GM10266 (cell line): ENCODE data around the gene UGT1A9.
"Not testable (repeated sequence)": the region's sequence is repeated elsewhere in the genome, so short reads cannot be mapped to it uniquely, and the experiment has no call there.

Experiments used
- DNase-seq: peaks from one replicate; pipeline ENCODE4 v3.0.0; 2012; ENCODE audit errors: extremely low spot score
- TF ChIP-seq, protein P1 (sequence below): IDR thresholded peaks from 2 replicates; pipeline ENCODE4 v1.5.1; 2012; ENCODE audit warnings: mild to moderate bottlenecking, low read depth; ENCODE audit not compliant: control insufficient read depth, insufficient read depth; ENCODE audit errors: missing control alignments

Gene UGT1A9

DNA sequence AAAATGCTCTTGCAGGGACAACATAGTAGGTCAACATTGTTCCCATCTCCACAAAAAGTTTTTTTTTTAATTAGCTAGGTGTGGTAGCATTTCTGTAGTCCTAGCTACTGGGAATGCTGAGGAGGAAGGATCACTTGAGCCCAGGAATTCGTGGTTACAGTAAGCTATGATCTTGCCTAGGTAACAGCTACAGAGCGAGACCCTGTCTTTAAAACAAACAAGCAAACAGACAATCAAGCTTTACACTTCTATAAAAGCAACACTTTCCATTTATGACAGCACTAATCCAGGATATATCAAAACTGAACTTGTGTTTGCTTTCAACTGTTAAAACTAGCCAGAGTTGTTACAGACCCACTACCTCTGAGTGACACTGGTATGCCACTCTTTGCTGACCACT, 69.2 kb downstream of the UGT1A9 start:
- no peak for DNase-seq
- TF ChIP-seq, protein P1, sequence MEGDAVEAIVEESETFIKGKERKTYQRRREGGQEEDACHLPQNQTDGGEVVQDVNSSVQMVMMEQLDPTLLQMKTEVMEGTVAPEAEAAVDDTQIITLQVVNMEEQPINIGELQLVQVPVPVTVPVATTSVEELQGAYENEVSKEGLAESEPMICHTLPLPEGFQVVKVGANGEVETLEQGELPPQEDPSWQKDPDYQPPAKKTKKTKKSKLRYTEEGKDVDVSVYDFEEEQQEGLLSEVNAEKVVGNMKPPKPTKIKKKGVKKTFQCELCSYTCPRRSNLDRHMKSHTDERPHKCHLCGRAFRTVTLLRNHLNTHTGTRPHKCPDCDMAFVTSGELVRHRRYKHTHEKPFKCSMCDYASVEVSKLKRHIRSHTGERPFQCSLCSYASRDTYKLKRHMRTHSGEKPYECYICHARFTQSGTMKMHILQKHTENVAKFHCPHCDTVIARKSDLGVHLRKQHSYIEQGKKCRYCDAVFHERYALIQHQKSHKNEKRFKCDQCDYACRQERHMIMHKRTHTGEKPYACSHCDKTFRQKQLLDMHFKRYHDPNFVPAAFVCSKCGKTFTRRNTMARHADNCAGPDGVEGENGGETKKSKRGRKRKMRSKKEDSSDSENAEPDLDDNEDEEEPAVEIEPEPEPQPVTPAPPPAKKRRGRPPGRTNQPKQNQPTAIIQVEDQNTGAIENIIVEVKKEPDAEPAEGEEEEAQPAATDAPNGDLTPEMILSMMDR: no peak

GRCh38 chr2:233743464-233744259, 72.0 kb downstream of the UGT1A9 start:
- TF ChIP-seq, protein P1: no peak
- DNase-seq: no peak

DNA sequence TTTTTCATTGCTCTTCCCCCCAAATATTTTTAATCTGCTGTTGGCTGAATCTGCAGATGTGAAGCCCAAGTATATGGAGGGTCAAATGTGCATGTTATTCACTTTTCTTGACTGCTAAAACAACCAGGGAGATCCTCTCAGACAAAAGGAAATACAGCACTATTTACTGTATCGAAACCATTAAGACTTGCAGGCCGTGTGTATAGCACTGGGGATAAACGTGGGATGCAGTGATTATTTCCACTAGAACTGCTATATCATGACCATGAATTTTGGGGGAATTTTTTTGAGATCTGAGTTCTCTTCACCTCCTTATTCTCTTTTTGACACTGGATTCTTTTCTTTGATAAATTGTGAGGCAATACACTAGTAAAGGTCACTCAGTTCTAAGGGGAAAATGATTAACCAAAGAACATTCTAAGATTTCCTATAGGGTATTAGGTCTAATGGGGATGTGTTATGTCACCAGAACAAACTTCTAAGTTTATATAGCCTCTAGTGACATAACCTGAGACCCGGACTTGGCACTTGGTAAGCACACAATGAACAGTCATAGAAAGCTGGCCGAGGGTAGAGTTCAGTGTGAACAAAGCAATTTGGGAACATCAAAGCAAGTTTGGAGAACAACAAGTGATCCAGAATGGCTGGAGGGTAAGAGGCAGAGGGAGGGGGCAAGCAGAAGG, 73.5 kb downstream of the UGT1A9 start:
- no peak for DNase-seq
- TF ChIP-seq, protein P1: no peak

DNA sequence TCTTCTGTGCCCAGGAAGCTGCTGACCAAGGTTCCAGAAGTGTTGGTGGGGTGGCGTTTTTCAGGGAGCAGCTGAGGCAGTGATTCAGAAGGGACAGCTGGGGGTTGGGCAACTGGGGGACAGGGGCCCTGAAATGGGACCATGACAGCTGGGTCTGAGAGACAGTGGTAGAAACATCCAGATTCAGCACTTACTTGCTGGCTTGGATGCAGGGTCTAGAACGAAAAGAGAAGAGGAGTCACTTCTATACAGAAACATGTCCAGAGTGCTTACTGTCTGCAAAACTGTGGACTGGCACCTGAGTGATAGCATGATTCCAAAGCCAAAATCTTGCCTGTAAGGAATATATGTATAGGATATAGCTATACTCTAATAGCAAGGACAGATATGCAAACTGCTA, 74.1 kb downstream of the UGT1A9 start:
- not testable (repeated sequence) for DNase-seq

GRCh38 chr2:233746475-233747282, 75.0 kb downstream of the UGT1A9 start:
- DNase-seq: no peak
- TF ChIP-seq, protein P1: no peak

- DNase-seq: no peak
- TF ChIP-seq, protein P1: no peak
These were observed 75.5 kb downstream of the UGT1A9 start for GRCh38 chr2:233747283-233747544.

- not testable (repeated sequence) for DNase-seq
These were observed 79.0 kb downstream of the UGT1A9 start for GRCh38 chr2:233750689-233751088.

- not testable (repeated sequence) for DNase-seq
These were observed 79.7 kb downstream of the UGT1A9 start for GRCh38 chr2:233751212-233752009.
